Embryonic facial prominence (tissue), 1 donor: ENCODE data around the gene AP3M1.
"Not testable (repeated sequence)": the region's sequence is repeated elsewhere in the genome, so short reads cannot be mapped to it uniquely, and the experiment has no call there.

Source experiments
- DNase-seq: peaks from one replicate; pipeline ENCODE4 v3.0.0-alpha.2; 2016; ENCODE audit errors: extremely low spot score

AP3M1 gene

DNA sequence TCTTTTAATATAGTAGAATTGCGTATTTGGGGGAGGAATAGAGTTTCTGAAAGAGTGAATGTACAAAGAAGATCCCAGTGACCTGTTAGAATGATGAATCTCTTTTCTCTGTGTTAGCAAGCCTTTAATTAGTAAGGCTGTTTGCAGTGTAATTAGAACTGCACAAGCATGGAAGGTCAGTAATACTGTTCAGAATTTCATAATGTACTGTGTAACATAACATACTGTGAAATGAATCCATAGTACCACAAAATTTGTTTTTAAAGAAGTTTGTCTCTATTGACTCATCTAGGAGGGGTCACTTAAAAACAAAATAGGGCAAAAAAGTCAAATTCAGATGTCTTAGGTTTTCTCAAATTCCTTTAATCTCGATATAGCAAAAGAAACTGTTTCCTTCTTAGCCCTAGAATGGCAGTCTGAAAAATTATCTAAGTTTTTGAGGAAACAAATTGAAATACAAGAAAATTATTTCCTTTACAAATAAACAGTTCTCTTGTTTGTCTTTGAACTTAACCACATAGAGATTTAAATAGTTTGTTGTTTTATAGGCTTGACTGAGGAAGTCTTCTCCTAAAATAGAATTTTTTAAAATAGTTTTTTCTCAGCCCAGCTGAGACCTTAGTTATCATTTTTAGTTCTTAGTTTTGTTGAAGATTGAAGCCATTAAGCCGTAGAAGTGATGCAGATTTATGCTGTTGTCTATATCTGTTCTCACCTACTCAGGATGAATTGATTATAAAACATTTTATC lies 12.9 kb upstream of the AP3M1 start:
- DNase-seq: no peak

- DNase-seq: no peak
Observed at GRCh38 chr10:74160013-74160412, 9.4 kb upstream of the AP3M1 start.

DNA sequence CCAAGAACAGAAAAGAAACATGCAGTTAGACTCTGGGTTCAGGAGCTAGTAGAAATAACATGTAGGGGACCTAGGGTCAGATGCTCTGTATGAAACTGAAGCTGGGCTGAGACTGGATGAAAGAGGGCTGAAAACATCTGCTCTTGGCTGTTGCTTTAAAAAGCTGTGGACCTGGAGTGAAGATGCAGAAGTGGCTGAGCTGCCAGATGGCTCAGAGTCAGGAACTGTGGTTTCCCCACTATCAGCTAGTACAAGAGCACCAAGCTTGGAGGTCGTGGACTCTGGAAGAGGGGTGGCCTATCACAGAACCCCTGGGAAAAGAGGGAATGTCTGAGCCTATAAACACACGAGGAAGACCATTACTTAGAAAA lies 6.3 kb upstream of the AP3M1 start:
- DNase-seq: no peak

DNA sequence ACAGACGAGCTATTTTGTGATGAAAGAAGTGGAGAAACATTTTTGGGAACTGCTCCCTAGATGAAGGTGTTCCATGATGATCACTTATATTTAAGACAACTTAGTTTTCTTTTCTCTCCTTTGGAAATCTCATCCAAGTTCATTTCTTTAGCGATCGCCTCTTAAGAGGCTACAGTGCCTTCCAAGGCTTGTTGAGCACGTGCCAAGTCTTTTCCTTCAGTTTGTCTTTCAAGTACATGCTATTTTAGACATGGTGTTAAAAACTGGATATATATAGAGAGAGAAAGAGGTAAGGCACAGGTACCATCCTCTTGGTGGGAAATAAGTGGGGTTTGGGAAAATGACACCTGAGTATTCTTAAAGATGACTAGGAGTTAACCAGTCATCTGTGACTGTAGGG lies 3.0 kb upstream of the AP3M1 start:
- no peak for DNase-seq

GRCh38 chr10:74153123-74153522 lies 2.5 kb upstream of the AP3M1 start:
- DNase-seq: no peak

GRCh38 chr10:74151879-74152722 lies 1.5 kb upstream of the AP3M1 start:
- no peak for DNase-seq

DNA sequence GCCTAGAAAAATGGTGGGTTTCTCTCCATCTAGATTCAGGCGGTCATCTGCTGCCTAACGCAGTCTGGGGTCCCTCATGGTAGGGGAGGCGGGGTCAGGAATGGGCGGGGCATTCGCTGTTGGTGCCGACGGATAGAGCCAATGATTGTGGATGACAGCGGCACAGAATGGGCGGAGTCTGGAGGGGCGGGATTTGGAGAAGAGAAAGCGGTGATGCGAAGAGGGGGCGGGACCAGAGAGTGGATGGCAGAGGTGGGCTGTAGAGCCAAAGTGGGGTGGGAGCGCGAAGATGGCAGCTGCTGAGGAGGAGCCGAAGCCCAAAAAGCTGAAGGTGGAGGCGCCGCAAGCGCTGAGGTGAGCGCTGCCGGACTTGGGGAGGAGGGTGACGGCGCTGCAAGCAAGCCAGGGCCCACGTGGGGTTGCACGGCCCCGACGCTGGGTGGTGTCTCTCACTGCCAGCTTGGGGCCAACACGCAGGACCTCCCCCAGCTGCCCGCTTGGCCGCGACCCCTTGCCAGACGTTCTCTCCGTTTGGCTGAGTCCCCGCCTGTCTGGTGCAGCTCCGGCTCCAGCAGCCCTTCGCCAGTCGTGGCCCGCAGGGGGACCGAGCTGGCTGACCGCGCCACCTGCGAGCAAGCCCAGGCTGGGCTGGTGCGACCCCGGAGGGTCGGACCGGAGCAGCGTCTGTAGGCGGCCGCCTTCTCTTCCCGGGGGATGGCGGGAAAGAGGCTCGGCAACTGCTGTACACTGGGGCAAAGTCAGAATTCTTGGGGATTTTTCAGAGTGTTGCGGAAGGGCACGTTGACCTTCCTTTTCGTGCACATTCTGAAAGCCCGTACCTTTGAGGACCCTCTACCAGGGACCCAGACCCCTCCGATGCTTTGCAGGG lies 606 bp upstream of the AP3M1 start, which contains the start of gene ADK:
ADK (plus strand) TSS at position 232 of the 889 bp plus-strand sequence; CDS start at position 290, 58 bp downstream.
- peak; percentile 97 for DNase-seq

DNA sequence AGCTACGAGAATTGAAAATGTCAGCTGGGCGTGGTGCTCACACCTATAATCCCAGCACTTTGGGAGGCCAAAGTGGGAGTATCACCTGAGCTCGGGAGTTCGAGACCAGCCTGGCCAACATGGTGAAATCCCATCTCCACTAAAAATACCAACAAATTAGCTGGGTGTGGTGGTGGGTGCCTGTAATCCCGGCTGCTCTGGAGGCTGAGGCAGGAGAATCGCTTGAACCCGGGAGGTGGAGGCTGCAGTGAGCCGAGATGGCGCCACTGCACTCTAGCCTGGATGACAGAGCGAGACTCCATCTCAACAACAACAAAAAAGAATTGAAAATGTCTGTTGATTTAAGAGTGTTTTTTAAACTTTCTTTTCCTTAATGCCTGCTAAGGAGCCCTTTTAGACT lies 3.6 kb downstream of the AP3M1 start:
- not testable (repeated sequence) for DNase-seq

GRCh38 chr10:74145133-74145532 lies 5.5 kb downstream of the AP3M1 start:
- no peak for DNase-seq

DNA sequence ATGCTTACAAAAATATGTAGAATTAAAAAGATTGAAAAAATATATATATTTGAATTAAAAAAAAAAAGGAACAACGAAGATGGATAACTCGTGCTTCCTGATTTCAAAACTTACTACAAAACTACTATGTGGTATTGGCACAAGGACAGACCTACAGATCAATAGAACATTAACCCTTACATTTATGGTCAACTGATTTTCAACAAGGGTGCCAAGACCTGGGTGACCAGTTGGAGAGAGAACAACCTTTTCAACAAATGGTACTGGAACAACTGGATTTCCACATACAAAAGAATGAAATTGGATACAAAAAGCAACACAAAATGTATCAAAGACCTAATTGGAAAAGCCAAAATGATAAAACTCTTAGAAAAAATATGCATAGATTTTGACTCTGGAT lies 10.1 kb downstream of the AP3M1 start:
- no peak for DNase-seq

- DNase-seq: no peak
Observed at GRCh38 chr10:74139981-74140380, 10.6 kb downstream of the AP3M1 start.

DNA sequence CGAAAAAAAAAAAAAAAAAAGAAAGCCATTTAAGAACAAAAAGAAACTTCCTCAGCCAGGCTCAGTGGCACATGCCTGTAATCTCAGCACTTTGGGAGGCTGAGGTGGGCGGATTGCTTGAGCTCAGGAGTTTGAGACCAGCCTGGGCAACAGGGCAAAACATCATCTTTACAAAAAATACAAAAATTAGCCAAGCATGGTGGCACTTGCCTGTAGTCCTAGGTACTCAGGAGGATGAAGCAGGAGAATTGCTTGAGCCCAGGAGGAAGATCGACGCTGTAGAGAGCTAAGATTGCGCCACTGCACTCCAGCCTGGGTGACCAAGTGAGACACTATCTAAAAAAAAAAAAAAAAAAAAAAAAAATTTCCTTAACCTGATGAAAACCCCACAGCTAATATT lies 12.0 kb downstream of the AP3M1 start:
- not testable (repeated sequence) for DNase-seq

- no peak for DNase-seq
Observed at GRCh38 chr10:74137992-74138391, 12.6 kb downstream of the AP3M1 start.

- no peak for DNase-seq
Observed at GRCh38 chr10:74135452-74135851, 15.2 kb downstream of the AP3M1 start.

DNA sequence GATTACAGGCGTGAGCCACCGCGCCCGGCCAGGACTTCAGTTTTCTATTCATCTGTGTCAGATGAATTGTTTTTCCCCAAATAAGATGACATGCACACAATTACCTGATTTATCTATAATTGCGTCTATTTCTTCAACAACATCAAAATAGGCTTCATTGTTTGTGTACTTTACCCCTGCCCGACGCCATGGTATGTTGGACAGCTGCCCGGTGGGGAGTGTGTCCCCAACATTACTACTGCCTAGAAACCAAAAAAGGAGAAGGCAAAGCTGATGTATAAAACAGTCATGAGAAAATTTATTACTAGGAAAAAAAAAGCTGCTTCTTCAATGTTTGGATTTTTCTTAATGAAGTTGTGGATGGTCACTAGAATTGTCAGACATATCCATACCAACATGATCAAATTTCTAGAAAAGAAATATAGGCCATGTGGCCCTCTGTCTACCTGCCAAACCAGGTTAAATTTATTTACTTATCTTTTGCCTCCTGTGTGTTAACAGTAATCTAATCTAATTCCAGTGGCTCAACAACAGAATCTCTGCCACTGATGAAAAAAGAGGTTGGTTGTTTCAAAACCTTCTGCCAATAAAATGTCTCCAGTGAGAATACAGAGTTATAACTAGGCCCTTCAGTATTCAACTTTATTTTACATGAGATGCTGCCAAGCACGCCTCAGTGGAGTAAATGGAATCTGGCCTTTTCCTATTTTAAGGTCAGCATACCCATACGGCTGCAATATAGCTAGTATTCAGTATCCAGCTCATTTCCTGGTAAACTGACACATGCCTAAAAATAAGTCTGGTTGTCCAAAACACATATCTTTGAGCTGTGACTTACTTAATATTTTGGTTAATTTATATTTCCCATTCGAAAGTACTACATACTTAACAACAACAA lies 16.5 kb downstream of the AP3M1 start:
- no peak for DNase-seq

DNA sequence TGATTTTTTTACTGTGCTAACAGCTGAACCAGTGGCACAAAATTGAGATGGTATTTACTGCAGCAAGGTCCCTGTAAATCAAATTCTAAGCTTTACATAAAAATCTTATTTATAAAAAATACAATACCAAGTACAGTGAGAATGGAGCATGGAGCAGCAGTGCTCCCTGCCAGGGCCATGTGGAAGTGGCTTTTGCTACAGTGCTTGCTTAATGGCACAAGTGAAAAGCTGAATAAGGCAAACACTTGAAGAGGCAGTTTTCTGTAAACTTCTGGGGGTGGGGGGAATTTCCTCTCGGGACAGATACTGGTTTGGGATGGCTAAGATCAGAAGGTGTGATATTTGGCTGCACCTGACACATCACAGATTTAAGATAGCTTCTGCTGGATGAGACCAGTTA lies 27.5 kb downstream of the AP3M1 start:
- no peak for DNase-seq

GRCh38 chr10:74122060-74122459 lies 28.6 kb downstream of the AP3M1 start:
- DNase-seq: no peak

GRCh38 chr10:74121368-74121767 lies 29.3 kb downstream of the AP3M1 start:
- no peak for DNase-seq

DNA sequence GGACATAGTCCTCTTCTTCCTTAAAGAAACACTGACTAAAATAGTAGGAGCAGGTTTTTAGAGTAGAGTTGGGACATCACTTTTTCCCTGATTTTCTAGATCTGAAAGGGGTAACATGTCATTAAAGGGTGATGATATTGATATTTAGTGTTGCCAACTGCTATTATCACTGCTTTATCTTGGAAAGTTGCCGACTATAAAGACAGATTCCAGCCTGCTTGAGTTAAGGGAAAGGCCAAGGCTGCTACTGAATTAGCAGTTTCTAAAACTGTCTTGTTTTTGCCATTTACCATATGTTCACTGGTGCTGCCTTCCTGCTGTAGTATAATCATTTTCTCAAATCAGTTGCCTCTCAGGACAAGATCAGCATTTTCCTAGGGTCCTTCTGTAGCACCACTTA lies 29.7 kb downstream of the AP3M1 start:
- DNase-seq: no peak

- DNase-seq: no peak
Observed at GRCh38 chr10:74118804-74119203, 31.8 kb downstream of the AP3M1 start.

DNA sequence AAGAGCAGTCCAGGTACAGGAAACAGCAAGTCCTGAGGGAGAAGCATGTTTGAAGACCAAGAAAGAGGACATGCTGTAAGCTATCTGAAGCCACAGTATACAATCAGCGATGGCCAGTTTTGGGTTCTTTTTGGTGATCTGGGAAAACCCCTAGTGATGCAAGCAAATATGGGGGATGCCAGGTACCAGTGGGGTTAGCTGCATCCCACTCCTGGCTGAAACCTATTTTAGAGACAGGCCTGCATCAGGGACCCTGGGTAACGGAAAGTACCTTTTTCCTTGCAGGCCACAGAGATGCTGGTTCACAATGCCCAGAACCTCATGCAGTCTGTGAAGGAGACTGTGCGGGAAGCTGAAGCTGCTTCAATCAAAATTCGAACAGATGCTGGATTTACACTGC lies 32.9 kb downstream of the AP3M1 start:
- DNase-seq: no peak
